SJCRH30 (cell line): ENCODE results near the gene TAX1BP3. TPM values are rescaled to one million over a fixed set of nuclear protein-coding genes. Genes with fewer than 3 reads are reported as not detected.
A peak's percentile ranks its signal among the peaks of the same experiment; 100 is the strongest.

Source experiments
- DNase-seq, 2 experiments: peaks; one replicate each; pipeline ENCODE4 v3.0.0-alpha.2; 2015 to 2020
- H3K27ac ChIP-seq: fragments of 250-450 bp; sonication (Bioruptor Pico); 2 replicates; pipeline ENCODE4 v1.5.1; 2020; ENCODE audit warnings: mild to moderate bottlenecking, moderate library complexity
- H3K27me3 ChIP-seq: fragments of 250-450 bp; sonication (Bioruptor Pico); 2 replicates; pipeline ENCODE4 v1.5.1; 2020; ENCODE audit warnings: mild to moderate bottlenecking, moderate library complexity
- H3K36me3 ChIP-seq: fragments of 250-450 bp; sonication (Bioruptor Pico); 2 replicates; pipeline ENCODE4 v1.5.1; 2020; ENCODE audit warnings: mild to moderate bottlenecking, moderate library complexity
- H3K4me1 ChIP-seq: fragments of 250-450 bp; sonication (Bioruptor Pico); 2 replicates; pipeline ENCODE4 v1.5.1; 2020; ENCODE audit warnings: mild to moderate bottlenecking, moderate library complexity
- H3K4me3 ChIP-seq: fragments of 250-450 bp; sonication (Bioruptor Pico); 2 replicates; pipeline ENCODE4 v1.5.1; 2020; ENCODE audit warnings: mild to moderate bottlenecking, moderate library complexity
- H3K9me3 ChIP-seq: fragments of 250-450 bp; sonication (Bioruptor Pico); replicated peaks from 2 replicates; pipeline ENCODE4 v1.5.1; 2020; ENCODE audit warnings: mild to moderate bottlenecking, moderate library complexity
- total RNA-seq: library from RNA; depleted of rRNA; stranded (reverse); fragments of >200 nt; shearing (Covaris generic); gene quantifications from 2 replicates; pipeline ENCODE4 v1.2.3, GENCODE V29; 2014

TAX1BP3 gene
- total RNA-seq, 1 experiment from 2014 or later: 27.6 TPM

DNA sequence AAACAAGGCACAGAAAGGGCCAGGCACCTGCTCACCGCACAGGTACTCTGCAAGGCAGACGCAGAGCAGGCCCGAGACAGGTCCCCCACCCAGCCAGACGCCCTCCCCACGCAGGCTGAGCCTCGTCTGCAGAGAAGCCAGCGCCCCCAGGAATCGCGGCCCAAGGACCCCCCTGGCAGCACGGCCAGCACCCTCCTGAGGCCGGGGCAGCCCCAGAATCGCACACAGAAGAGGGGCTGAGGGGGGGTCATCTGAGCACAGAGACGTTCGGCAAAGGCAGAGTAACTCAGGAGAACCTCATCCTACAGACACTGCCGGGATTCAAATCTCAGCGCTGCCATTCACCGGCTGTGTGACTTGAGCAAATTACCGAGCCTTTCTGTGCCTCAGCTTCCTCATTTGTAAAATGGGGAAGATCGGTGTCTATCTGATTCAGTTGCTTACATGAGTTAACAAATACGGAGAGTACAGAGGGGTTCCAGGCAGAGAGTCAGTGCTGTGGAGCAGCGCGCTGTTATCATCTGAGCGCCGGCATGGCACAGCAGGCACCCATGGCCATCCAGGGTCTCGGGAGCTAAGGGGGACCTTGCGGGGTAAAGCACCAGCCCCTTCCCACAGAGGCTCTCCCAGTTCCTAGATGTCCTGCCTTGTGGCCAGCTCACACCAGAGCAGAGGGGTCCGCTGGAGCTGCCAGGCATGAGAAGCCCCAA lies 10.6 kb upstream of the TAX1BP3 start:
- H3K27ac ChIP-seq: no peak overlapping the region
- no peaks in the 10 kb centered on the region for H3K27me3 ChIP-seq
- DNase-seq: no peak
- no peaks in the 10 kb centered on the region for H3K36me3 ChIP-seq
- no peak overlapping the region for H3K4me3 ChIP-seq
- no peaks in the 10 kb centered on the region for H3K4me1 ChIP-seq
- H3K9me3 ChIP-seq: no peaks in the 10 kb centered on the region

DNA sequence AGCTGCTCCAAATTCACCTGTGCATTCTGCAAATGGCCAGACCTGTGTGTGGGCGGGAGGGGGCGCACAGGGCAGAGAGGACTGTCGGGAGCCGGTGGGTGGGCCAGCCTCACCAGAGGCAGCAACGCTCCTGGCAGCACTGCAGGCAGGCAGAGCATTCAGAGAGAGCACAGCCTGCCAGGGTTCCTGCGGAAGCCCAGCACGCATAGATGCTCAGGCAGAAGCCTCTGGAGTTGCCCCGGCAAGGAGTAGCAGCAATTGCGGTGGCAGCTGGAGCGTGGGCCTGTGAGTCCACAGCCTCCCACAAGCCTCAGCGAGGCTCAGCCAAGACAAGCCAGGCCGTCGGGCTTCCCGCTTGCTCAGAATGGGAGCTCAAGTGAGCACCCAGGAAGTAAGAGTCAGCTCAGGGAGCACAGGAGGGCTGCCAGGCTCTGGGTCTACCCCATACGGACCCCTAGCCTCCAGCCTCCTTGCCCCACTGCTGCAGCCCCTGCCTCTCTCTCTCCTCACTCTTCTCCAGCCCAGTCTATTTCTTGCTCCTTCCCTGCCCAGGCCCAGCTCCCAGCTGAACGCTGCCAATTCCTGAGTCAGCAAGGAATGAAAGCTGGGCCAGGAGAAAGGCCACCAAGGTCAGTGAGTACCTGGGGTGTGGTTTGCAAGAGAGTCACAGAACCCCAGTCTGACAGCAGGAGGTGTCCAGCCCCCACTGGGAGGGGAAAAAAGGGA lies 9.9 kb upstream of the TAX1BP3 start:
- no peaks in the 10 kb centered on the region for H3K36me3 ChIP-seq
- no peak for DNase-seq
- H3K4me1 ChIP-seq: no peaks in the 10 kb centered on the region
- H3K9me3 ChIP-seq: no peaks in the 10 kb centered on the region
- no peak overlapping the region for H3K27ac ChIP-seq
- H3K27me3 ChIP-seq: no peaks in the 10 kb centered on the region
- no peak overlapping the region for H3K4me3 ChIP-seq

DNA sequence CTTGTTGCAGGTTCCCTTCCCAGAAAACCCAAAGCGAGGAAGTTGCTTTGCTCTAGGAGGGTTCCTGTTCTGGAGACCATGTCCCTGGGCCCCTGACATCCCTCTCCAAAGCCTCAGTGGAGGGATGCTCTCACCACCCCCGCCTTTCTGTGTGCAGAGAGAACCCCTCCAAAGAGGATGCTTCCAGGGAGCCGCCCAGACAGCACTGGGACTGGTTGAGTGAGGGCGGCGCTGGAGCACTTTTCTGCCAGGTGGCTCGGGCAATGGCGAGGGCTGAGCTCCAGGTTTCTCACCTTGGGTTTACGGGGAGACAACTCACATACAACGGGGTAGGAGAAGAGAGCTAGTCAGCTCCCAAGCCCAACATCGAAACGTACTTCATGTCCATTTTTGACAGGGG lies 7.5 kb upstream of the TAX1BP3 start:
- Histone ChIP-seq H3K9me3 (no peaks in the 10 kb centered on the region), H3K27ac (no peak overlapping the region), H3K27me3 (no peaks in the 10 kb centered on the region), H3K4me3 (no peak overlapping the region), H3K36me3 (no peaks in the 10 kb centered on the region), H3K4me1 (no peaks in the 10 kb centered on the region)
- DNase-seq: no peak

DNA sequence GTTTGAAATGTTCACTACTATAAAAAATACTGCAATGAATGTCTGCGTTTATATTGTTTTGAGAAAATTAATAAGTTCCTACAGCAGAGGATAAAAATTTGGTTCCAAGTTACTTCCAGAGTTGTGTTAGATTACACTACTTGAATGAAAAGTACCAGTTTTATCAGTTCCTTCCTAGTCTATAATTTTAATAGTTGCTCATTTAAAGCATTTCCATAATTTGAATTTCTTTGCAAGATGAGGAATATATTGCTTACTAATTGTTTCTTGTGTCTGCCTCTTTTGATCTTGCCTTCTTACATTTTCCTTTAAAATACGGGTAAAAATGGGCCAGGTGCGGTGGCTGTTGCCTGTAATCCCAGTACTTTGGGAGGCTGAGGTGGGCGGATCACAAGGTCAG lies 4.2 kb upstream of the TAX1BP3 start:
- no peak overlapping the region for H3K4me3 ChIP-seq
- no peaks in the 10 kb centered on the region for H3K36me3 ChIP-seq
- no peak overlapping the region for H3K27ac ChIP-seq
- no peak for DNase-seq
- H3K9me3 ChIP-seq: no peaks in the 10 kb centered on the region
- no peaks in the 10 kb centered on the region for H3K27me3 ChIP-seq
- no peaks in the 10 kb centered on the region for H3K4me1 ChIP-seq

DNA sequence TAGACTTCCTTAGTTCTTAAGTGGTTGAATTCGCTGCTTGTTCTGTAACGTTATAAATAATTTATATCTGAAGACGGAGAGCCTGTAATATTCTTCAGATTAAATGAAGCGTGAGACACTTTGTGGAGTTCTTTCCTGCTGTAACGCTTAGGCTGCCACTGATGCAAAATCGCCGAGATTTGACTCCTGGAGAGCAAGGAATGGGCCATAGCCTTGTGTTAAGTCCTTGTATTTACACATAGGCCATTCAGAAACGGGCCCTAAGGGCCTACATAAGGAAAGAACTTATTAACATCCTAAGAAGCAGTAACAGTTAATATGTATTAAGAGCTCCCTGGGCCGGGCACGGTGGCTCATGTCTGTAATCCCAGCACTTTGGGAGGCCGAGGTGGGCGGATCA lies 1.2 kb upstream of the TAX1BP3 start:
- no peak for DNase-seq
- H3K9me3 ChIP-seq: no peaks in the 10 kb centered on the region
- no peak overlapping the region for H3K27ac ChIP-seq
- no peaks in the 10 kb centered on the region for H3K4me1 ChIP-seq
- no peaks in the 10 kb centered on the region for H3K27me3 ChIP-seq
- no peaks in the 10 kb centered on the region for H3K36me3 ChIP-seq
- peak overlapping the region; percentile 83 for H3K4me3 ChIP-seq

DNA sequence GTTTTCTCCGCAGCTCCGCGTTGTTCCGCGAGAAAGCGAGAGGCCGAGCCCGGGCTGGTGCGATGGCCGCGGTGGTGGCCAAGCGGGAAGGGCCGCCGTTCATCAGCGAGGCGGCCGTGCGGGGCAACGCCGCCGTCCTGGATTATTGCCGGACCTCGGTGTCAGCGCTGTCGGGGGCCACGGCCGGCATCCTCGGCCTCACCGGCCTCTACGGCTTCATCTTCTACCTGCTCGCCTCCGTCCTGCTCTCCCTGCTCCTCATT lies 638 bp upstream of the TAX1BP3 start:
- Histone ChIP-seq H3K9me3 (no peaks in the 10 kb centered on the region), H3K4me3 (peak overlapping the region; percentile 83), H3K27me3 (no peaks in the 10 kb centered on the region), H3K36me3 (no peaks in the 10 kb centered on the region), H3K4me1 (no peaks in the 10 kb centered on the region), H3K27ac (peak overlapping the region; percentile 63)
- no peak for DNase-seq

DNA sequence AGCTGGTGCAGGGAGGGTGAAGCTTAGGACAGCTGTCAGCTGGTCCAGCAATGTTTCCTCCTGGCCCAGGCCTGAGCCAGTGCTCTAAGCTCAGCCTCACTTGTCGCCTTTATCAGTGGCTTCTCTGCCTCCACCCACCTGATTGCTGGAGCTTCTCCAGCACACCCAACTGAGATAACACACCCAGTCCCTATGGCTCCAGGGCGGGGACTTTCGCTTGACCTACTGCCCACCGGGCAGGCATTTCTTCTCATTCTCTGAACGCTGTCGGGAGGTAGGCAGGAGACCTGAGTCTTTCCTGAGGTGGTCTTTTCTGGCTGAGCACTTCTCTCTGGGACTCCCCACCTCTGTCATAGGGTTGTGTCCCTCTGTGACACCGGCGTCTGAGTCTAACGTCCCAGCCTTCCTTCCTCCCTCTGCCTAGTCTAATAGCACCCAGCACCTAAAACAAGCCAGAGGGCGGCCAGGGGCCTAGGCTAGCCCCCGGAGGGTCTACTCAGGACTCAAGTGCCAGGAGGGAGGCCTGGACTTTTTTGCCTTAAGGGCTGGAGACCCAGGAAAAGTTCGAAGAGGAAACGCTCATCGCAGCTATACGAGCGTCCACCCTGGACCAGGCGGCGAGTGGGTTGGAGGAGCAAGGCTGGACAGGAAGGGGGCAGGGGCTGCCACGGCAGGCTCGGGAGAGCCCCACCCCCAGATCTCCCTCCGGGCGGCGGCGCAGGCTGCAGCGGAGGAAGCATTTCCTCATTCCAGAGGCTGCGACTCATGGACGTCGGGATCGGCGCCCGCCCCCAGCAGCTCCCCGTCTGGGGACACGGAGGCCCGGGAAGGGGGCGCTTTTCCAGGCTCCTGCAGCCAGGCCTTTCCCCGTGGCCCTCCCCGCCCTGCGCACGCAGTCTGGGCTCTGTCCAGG lies 756 bp downstream of the TAX1BP3 start:
- Histone ChIP-seq H3K36me3 (no peaks in the 10 kb centered on the region), H3K4me3 (peak overlapping the region; percentile 83), H3K4me1 (no peaks in the 10 kb centered on the region), H3K27ac (peak overlapping the region; percentile 82), H3K9me3 (no peaks in the 10 kb centered on the region), H3K27me3 (no peaks in the 10 kb centered on the region)
- DNase-seq: peak; percentile 76 to 83

DNA sequence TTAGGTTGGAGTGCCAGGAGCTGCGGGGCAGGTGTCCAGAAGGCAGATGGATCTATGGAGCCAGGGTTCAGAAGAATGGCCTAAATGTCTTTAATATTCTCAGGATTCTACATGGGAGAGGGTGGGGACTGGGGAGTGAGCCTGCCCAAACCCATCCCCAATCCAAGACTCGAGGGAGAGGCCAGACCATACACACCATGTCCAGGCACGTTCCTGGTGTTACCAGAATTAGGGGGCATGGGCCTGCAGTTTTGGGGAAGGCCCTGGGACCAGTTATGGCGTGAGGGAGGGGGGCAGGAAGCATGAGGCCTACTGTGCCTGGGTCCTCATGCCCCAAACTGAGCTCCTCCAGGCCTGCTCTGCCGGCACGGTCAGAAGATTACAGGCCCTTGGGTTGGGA lies 1.9 kb downstream of the TAX1BP3 start:
- DNase-seq: no peak
- Histone ChIP-seq H3K27me3 (no peaks in the 10 kb centered on the region), H3K9me3 (no peaks in the 10 kb centered on the region), H3K4me1 (no peaks in the 10 kb centered on the region), H3K36me3 (no peaks in the 10 kb centered on the region), H3K27ac (no peak overlapping the region), H3K4me3 (no peak overlapping the region)

DNA sequence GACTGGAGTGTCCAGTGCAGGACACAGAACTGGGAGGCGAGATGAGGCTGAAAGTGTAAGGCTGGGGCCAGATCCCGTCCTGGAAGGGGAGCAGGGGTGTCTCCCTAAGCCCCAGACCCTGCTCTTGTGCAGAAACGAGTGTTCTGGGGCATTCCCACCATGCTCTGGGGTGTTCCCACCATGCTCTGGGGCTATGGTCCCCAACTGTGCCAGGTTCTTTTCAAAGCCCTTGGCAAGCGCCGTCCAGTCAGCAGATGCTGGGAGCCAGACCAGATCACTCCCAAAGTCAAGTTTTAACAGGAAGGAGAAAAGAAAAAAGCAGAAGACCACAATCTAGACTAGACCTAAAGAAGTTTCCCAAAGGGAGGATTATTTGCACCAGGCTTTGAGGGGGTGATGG lies 2.5 kb downstream of the TAX1BP3 start:
- H3K4me3 ChIP-seq: no peak overlapping the region
- H3K9me3 ChIP-seq: no peaks in the 10 kb centered on the region
- H3K27ac ChIP-seq: no peak overlapping the region
- no peaks in the 10 kb centered on the region for H3K4me1 ChIP-seq
- no peaks in the 10 kb centered on the region for H3K27me3 ChIP-seq
- no peak for DNase-seq
- H3K36me3 ChIP-seq: no peaks in the 10 kb centered on the region

DNA sequence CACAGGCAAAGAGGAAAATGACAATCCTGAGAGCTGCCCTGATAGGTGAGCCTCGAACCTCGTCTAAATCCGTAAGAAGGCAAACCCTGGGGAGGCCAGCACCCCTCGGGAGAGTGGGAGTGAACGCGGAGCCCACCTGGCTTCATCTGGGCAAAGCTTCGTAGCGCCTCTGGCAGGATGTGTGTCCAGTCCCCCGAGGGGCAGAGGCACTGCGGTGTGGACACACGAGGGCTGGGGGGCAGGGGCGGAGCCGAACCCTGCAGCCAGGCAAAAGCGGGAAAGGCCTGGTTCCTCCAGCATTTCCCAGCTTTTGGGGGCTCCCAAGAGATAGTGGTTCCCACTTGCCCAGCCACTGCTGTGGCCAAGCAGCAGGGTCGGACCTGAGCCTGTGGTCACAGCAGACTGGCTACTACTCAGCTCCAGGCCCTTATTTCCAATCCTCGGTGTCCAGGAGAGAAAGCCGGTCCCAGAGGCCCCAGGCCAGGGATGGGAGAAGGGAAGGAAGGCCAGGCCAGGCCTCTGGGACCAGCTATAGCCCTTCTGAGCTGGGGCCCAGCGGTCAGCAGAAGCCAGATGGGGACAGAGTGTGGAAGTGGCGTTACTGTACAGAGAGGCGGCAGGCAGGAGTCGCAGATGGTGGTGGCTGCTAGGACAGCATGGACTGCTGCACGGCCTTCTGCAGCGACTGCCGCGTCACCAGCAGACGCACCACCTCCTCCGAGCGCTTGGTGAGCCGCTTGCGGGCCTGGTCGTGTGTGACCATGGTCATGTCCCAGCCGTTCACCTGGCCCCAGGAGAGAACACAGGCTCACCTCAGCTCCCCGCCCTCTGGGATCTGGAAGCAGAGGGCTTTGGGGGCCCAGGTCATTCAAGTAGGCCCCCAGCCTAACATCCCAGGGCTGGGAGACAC lies 5.0 kb downstream of the TAX1BP3 start:
- no peak for DNase-seq
- no peak overlapping the region for H3K27ac ChIP-seq

DNA sequence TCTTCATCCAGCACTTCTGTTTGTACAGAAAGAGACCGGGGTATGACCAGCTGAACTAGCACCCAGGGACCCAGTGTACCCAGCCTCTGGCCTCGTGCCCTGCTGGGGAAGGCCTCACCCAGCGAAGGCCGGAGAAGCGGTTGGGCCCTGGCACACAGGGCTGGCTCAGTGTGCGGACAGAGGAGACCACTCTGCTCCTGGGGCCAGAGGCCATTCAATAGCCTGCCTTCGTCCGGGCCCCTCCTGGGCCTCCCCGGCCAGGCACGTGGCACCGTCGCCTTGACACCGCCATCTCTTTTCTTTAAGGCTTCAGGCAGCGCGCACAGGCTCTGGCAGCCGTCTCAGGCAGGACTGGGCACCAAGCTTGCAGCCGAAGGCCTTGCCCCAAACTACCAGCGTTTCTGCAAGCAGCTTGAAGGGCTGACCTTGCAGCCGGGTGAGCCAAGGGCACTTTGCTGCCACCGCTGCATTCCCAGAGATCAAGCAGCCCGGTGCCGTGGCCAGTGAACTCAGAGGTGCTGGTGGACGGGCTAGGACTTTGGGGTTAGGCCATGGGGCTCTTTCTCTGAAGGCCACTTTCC lies 8.0 kb downstream of the TAX1BP3 start:
- Histone ChIP-seq H3K4me3 (no peak overlapping the region), H3K27ac (no peak overlapping the region), H3K4me1 (no peaks in the 10 kb centered on the region; the same call in 1 of the 2 replicates)

More for the DNA sequence above, 5.0 kb downstream of the TAX1BP3 start:
- Histone ChIP-seq H3K9me3 (no peaks in the 10 kb centered on the region), H3K36me3 (no peaks in the 10 kb centered on the region), H3K4me3 (no peak overlapping the region), H3K4me1 (no peaks in the 10 kb centered on the region; the same call in 1 of the 2 replicates), H3K27me3 (no peaks in the 10 kb centered on the region)

DNA sequence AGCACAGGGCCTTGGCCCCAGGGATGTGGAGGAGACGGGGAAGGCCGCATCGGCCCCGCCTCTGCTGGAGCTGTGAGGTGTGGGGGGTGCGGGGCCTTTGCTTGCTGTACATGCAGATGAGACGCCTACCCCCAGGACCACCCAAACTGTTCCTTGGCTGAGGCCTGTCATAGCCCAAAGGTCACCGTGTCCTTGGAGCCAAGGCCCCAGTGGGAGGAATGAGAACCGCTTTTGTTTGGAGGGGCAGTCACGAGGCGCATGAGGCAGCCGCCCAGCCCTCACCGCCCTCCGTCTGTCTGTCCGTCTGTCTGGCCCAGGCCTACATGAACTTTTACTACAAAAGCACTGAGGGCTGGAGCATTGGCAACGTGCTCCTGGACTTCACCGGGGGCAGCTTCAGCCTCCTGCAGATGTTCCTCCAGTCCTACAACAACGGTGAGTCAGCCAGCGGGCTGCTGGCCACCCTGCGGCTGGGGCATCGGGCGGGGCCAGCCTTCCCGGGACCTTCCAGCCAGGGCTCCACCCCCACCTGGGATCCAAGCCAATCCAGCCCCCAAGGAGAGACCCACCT lies 8.8 kb downstream of the TAX1BP3 start:
- DNase-seq: no peak
- Histone ChIP-seq H3K4me3 (no peak overlapping the region), H3K9me3 (no peaks in the 10 kb centered on the region), H3K27me3 (no peaks in the 10 kb centered on the region), H3K4me1 (no peaks in the 10 kb centered on the region; the same call in 1 of the 2 replicates), H3K36me3 (no peaks in the 10 kb centered on the region), H3K27ac (no peak overlapping the region)

More for the DNA sequence above, 8.0 kb downstream of the TAX1BP3 start:
- Histone ChIP-seq H3K27me3 (no peaks in the 10 kb centered on the region), H3K9me3 (no peaks in the 10 kb centered on the region), H3K36me3 (no peaks in the 10 kb centered on the region)
- no peak for DNase-seq

DNA sequence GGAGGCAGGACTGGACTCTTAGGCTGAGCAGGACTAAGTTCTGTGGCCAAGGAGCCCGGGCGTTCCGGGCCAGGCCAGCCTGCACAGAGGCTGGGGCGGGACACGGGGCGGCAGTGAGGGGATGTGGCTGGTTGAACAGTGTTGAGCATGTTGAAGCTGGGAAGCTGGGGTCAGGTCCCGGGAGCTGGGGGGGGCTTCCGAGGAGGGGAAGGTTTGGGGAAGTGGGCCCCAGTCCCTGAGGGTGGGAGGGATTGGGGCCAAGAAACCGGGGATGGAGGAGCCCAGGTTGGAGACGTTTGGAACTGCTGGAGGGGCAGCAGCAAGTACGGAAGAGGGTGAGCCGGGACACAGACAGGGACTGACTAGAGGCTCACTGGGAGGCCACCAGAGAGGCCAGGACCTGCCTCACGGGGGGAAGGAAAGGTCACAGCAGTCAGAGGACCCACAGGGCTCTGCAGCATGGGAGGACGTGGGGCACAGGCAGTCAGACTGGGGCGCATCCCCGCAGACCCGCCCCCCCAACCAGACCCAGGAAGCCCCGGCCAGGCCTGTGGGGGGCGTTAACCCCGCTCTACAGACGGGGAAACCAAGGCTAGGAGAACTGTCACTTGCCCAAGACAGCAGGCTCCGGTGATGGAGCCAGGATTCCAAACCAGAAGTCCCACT lies 9.5 kb downstream of the TAX1BP3 start:
- DNase-seq: no peak
- H3K27me3 ChIP-seq: no peaks in the 10 kb centered on the region
- H3K4me1 ChIP-seq: no peaks in the 10 kb centered on the region; the same call in 1 of the 2 replicates
- H3K27ac ChIP-seq: no peak overlapping the region
- no peak overlapping the region for H3K4me3 ChIP-seq
- H3K36me3 ChIP-seq: no peaks in the 10 kb centered on the region
- no peaks in the 10 kb centered on the region for H3K9me3 ChIP-seq
